Activated gamma-delta T cell (primary cell): ENCODE data around the gene BMP7.
"Not testable (repeated sequence)": the region's sequence is repeated elsewhere in the genome, so short reads cannot be mapped to it uniquely, and the experiment has no call there.

Experiments
- DNase-seq: peaks from one replicate; lab custom pipeline; 2025; lab: John Stamatoyannopoulos, UW

BMP7 gene

DNA sequence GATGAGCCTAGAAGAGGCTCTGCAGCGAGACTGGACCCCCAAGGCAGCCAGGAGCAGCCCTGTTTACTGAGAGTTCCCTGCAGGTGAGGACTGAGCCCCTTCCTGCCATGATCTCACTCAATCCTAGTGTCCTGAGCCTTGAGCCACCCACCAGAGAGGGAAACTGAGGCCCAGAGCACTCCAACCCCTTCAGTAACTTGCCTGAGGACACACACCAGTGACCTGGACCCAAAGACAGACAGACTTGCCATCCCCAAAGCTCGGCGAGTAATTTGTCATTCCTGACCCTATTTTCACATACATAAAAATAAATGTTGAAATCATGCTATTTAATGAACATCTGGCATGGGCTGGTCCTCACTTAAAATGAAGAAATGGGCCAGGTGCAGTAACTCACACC, 16.7 kb downstream of the BMP7 start:
- DNase-seq: no peak

DNA sequence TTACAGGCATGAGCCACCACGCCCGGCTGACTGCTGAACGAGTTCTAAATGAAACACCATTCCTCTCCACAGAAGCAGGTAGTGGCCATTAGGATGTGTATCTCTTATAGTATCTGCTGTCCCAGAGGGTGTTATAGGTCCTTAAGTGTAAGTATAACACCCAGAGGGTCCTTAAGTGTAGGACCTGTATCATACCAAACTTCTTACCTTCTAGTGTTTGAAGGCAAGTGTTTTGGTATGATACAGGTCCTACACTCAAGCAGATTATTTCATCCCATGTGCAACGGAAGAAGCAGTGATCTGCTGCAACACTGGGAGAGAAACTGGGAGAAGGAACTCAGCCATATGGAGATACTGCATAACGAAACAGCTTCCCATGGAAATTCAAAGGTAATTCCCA, 17.4 kb downstream of the BMP7 start:
- DNase-seq: no peak

DNA sequence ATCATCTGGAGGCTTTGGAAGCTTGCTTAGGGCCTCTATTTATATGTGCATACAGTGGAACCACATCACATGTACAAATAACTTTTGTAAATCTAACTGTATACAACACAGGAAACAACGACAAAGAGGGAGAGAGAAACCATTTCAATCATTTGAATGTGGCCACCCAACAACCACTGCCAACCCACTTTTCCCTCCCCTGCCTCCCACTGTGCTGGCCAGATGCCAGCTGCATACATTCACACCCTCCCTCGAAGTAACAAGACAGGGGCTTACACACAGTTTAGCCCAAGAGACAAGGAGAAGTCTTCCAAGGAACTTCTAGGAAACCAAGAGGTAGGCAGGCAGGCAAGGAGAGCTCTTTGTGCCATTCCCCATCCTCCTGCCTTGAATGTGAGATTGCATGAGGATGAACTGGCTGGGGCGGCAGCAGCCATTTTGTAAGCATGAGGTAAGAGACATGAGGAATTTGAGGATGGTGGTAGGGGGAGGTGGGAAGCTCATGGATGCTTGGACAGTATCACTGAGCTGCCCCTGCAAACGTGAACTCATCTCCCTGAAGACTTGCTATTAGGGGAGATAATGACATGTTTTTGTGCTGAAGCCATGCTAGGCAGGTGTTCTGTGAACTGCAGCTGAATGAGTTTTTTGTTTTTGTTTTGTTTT, 18.2 kb downstream of the BMP7 start:
- no peak for DNase-seq

DNA sequence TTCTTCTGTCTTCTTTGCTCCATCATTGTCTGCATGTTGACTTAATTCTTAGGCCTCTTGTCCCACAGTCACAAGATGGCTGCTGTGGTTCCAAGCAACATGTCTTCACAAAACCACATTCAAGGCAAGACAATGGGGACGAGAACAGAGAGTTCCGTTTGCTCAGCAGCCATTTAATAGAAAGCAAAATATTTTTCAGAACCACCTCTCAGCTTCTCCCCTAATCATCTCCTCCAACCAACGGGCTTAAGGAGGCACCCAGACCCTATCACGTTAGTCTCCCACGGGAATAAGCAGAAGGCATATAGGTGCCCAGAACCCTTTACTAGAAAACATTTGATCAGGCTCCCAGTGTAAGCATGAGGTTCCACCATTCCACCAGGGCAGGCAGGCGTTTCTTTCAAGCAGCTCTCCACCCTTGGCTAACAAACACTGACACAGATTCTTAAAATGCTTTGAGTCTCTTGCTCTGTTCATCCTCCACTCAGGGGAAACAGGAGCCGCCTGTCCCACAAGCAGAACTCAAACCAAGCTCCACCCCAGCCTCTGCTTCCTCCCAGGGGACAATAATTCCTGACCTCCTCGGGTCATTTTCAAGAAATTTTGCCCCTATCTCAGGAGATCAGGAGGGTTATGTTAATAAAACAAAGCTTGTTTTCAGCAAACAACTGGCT, 19.0 kb downstream of the BMP7 start:
- no peak for DNase-seq

DNA sequence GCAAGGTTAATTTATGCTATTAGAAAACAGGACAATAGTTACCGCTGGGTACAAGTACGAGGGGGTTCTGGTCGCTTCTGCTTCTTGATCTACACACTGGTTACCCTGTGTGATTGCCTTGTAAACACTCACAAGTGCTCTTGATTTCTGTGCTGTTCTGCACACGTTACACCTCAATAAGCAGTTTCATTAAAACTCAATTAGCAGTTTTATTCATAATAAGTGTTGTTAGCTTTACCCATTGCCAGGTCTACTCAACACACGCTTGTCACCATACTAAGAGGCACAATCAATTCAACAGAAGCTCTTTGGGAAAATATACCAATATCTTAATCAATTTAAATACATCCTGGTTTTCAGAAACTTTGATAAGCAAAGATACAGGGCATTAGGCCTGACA, 20.4 kb downstream of the BMP7 start:
- DNase-seq: no peak

DNA sequence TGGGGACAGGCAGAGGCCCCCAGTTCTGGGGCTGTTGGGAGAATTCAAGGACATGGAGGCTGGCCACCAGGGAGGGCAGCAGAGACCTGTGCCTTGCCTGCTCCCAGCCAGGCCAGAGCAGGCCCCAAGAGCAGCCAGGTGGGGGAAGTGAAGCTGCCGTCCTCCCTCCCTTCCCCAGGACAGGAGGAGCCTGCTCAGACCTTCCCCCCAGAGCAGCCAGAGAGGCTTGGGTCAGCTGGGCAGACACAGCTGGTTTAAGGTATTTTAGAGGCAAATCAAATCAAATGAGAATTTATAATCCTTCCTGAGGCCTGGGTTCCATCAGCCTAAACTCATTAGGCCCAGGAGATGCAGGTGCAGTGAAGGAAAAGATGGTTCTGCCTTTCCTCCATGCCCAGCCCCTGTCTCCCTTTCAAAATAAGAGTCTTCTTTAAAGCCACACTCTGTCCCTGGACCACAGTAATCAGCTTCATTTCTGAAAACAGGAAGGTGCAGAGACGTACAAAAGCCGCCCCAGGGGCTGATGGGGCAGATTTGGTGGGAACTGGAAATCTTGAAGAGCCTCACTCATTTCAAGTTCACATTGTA, 21.7 kb downstream of the BMP7 start:
- DNase-seq: no peak

DNA sequence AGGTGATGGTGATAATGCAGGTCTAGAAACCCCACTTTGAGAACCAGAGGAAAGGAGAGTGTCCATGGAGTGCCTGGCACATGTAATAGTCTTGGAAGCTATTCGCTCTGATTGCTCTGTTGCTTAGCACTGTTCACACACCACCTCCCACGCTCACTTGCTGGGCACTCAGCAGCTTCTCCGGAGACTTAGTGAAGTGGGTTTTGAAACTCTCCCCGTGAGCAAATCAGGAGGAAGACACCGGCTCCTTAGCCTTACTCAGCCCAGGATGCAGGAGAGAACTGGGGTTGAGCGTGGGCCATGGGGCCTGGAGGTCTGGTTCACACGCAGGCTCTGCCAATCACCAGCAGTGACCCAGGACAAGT, 22.2 kb downstream of the BMP7 start:
- no peak for DNase-seq

DNA sequence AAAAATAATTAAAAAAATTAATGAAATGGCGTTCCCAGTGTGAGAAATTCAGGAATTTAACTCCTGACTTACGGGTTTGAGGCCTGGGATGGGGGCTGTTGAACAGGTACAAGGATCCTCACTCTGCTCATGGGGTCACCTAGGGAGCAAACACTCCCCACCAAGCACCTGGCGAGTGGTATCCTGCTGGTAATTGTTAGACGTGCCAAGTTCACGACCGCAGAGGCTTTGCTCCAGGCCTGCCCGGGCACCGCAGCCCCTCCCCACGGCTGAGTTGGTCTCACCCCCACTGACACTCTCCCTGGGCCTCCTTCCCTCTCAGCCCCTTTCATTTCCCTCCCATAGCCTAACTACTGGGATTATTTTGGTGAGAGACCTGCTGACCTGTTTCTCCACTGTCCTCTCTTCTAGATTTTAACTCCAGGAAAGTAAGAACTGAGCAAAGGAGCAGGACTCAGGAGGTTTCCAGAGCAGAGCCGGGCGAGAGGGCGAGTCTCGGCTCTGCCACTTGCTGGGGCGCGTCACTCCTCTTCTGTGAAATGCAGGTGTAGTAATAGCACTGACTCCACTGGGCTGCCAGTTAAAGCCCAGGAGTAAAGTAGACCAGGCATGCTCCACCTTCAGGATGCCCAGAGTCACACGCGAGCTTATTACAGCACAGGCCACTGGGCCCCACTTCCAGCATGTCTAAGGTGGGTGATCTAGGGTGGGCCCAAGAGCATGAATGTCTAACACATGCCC, 22.8 kb downstream of the BMP7 start:
- no peak for DNase-seq

DNA sequence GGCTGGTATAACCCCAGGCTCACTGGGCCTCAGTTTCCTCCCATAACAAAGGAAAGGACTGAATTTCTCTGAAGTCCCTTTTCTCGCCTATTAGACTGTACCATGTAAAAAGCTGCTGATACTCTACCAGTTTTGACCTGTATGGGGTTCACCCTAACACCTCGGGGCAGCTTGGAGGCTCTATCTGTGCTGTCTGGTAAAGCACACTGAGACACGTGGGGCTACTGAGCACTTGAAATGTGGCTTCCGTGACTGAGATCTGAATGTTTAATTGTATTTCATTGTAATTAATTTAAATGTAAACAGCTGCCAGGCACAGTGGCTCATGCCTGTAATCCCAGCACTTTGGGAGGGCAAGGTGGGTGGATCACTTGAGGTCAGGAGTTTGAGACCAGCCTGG, 24.0 kb downstream of the BMP7 start:
- no peak for DNase-seq

DNA sequence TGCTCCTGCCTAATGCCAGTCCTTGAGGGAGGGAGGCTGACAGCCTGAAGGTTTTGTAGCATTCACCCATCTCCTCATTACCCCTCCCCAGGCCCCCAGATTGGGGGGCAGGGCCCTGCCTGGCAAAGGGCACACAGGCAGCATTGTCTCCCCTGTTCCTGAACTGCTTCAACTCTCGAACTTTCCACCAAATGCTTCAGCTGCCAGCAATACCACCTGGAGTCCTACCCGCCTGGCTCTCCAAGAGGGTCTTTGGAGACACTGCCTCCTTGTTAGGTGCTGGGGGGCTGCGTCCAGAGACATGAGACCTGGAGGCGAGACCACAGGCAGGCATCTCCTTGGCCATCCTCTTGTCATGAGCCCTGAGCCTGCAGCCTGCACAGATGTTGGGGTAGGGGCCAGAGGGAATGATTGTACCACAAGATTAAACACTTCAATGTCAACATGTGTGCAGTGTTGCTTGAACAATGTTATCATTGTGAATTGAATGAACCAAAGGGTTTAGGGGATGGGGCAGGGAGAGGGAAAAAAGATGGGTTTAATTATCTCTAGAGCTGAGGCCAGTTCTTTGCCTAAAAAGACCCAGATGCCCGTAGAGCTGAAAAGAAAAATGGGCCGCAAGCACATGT, 25.0 kb downstream of the BMP7 start:
- DNase-seq: no peak

DNA sequence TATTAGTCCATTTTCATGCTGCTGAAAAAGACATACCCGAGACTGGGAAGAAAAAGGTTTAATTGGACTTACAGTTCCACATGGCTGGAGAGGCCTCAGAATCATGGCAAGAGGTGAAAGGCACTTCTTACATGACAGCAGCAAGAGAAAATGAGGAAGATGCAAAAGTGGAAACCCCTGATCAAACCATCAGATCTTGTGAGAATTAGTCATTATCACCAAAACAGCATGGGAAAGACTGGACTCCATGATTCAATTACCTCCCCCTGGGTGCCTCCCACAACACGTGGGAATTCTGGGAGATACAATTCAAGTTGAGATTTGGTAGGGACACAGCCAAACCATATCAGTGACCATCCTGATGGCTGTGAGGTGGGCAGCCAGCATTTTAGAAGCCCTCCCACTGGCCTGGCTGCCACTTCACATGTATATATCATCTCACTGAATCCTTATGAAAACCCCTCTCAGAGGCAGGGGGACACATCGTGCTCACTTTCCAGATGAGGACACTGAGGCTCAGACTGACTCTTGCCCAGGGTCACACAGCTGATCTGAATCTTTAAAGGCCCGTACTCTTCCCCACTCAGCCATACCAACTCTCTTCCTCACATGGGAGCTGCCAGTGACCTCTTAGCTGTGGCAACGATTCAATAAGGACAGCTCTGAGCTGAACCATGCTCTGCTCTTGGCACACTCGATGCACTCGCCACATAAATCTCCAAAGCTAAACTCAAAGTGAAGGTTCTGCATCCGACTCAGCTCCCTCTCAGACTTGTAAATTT, 25.7 kb downstream of the BMP7 start:
- no peak for DNase-seq

DNA sequence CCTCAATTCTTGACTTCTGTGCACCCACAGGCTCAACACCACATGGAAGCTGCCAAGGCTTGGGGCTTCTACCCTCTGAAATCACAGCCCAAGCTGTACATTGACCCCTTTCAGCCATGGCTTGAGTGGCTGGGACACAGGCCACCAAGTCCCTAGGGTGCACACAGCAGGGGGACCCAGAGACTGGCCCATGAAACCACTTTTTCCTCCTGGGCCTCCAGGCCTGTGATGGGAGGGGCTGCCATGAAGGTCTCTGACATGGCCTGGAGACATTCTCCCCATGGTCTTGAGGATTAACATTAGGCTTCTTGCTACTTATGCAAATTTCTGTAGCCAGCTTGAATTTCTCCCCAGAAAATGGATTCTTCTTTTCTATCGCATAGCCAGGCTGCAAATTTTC, 26.7 kb downstream of the BMP7 start:
- DNase-seq: not testable (repeated sequence)

DNA sequence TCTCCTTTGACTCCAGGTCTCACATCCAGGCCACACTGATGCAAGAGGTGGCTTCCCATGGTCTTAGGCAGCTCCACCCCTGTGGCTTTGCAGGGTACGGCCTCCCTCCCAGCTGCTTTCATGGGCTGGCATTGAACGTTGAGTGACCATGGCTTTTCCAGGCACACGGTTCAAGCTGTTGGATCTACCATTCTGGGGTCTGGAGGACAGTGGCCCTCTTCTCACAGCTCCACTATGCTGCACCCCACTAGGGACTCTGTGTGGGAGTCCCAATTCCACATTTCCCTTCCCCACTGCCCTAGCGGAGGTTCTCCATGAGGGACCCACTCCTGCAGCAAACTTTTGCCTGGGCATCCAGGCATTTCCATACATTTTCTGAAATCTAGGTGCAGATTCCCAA, 27.1 kb downstream of the BMP7 start:
- DNase-seq: not testable (repeated sequence)

DNA sequence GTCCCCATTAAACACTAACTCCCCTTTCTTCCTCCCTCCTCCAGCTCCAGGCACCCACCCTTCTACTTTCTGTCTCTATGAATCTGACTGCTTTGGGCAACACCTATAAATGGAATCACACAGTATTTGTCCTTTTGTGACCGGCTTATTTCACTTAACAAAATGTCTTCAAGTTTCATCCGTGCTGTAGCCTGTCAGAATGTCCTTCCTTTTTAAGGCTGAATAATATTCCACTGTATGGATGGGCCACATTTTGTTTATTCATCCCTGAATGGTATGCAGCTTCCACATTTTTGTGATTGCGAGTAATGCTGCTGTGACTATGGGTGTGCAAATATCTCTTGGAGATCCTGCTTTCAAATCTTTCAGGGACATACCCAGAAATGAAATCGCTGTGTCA, 28.4 kb downstream of the BMP7 start:
- no peak for DNase-seq

DNA sequence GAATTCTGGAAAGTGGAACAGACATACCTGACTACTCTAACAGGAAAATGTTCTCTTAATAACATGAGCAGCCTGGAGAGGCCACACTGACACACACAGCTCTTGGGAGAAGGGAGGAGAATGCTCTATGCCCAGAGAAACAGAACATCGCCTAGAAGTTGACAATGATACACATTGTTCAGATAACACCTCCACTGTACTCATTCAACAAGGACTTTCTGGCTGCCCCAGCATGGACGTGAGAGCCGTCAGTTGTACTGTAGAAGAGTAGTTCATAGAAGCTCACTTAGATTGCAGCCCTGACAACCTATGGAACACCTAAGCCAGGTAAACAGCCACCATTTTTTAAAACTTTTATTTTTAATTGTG, 28.9 kb downstream of the BMP7 start:
- no peak for DNase-seq

DNA sequence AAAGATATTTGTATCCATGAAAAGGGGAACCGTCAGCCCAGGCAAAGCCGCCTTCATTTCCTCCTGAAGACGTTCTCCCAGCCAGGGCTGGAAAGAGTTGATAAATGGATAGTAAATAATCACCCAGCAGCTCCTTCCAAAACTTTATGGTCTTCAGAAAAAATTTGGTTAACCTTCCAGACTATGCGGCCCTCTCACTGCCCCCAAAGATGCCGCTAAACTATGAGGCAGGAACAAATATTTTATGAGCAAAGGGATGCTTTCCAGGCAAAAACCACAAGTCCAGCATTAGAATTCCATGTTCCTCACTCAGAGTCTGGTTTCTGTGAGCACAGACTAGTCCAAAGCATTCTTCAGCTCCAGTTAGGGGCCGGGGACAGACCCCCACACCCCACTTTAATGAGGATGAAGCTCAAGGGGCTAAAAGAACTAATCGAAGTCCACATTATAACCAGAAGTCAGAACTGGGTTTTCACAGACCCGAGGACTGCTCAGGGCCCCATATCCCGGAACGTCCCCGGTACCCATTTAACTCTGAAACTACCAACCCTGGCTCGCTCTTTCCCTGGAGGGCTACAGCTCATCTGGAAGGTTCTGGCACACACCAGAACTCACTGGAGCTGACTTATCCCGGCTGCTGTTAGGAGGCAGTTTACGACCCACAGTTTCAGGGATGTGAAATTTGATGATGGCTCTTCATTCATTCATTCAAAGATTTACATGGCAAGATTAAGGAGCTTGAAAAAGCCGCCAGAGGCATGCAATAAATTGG, 29.4 kb downstream of the BMP7 start:
- DNase-seq: no peak

DNA sequence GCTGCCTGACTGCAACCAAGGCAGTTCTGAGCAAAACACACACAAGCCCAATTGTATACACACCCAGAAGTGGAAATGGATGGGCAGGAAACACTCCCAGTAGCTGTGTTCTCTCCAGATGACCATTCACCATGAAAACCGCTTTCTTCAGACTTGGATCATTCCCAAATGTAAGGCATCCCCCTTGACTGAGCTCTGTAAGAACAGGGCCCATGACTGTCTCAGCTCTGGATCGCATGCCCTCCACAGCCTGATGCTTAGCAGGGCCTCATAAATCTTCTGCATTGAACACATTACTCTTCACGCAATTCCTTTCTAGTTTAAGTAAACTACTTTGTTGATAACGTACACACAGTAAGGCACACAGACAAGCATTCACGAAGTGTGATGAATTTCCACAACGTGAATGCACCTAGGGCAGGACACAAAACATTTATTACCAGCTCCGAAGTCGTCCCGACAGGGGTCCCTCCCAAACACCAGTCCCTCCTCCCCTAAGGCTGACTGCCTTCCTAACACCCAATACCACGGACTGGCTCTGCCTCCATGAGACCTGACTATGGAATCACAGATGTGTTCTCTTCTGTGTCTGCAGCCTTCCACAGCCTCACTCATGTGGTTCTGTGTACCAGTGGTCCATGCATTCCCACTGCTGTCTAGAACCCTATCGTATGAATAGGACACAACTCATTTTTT, 31.7 kb downstream of the BMP7 start:
- DNase-seq: no peak

DNA sequence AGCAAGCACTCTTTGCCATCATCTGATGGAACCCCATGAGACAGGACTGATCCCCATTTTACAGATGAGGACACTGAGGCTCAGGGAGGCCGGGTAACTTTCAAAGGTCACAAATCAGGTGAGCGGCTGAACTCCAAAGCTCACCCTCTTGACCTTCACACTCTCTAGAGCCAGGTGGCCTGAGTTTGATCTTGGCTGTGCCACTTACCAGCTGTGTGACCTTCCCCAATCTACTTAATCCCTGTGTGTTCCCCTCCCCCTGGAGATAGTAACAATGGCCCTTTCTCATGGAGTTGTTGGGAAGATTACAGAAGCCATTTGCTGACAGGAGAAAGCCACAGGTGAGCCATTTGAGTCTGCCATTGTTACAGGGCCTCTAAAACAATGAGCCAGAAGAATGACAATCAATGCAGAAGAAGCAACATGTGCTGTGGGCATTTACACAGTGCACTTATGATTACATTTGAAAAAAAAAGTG, 34.5 kb downstream of the BMP7 start:
- no peak for DNase-seq

DNA sequence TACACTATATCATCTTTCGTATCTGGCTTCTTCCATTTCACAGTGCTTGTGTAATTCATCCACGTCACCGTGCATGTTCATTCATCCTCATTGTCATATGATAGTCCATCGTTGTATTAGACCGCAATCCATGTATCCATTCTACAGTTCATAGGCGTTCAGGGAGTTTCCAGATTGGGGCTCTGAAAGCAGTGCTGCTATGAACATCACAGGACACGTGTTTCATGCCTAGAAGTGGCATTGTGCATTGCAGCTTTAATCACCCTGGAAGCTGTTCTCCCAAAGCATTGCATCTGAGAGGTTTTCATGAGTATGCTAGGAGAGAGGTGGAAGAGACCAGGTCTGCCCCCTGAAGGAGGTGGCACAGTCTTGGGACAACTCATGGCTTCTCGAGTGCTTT, 35.3 kb downstream of the BMP7 start:
- DNase-seq: no peak

DNA sequence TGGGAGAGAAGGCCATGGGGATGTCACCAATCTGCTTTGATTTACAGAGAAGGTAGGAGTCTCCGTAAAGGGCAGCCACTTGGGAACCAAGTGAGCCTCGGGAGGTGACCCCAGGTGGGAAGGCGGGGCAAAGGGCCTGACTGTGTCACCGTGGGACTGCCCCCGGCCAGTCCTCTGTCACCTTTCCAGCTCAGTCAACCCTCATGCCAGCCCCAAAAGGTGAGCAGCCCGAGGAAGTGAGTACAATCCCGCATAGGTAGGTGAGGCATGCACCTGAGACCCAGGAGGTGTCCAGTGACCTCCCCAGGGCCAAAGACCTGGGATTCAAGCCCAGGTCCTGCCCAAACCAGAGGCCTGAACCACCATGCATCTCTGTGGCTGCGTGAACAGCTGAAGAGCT, 36.2 kb downstream of the BMP7 start:
- DNase-seq: no peak
